ENCODE measurements around the gene LORICRIN. TPM values are rescaled to one million over a fixed set of nuclear protein-coding genes. Genes with fewer than 3 reads are reported as not detected.

Gene LORICRIN
- total RNA-seq, 1 donor from 2014 or later = not detected

DNA sequence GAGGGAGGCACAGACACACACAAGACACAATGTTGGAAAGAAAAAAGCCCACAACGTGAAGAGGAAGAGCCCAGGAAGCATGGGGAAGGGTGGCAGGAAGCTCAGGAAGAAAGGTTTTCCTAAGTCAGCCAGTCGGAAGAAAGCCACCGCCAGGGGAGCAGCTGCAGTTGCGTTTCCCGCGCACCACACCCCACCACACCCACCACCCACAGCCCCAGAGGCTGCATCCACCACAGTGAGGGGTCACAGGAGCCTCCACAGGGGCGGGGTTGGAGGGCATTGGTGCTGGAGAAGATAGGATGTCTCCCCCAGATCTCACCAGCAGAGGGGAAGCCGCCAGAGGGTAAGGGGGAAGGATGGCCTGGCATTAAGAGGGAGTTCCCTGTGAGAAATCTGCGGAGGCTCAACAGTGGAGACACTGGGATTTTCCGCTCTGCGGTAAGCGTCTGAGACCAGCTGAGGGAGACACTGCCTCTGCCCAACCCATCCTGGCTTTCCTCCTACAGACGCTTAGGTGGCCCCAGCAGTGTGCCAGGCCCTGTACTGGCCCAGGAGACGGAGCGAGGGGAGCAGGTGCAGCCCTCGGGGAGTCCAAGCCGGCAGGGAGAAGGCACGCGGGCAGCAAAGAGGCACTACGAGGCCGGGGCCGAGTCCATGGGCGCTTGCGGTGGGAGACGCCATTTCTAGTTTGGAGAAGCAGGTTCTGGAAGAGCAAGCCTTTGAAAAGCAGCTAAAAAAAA, 33.4 kb downstream of the LORICRIN start:
- no peaks in the 10 kb centered on the region for H3K36me3 ChIP-seq
- H3K4me3 ChIP-seq = no peak overlapping the region
- DNase-seq (ENCODE audit: low spot score in 2 of 2) = no peak
- no peak overlapping the region for H3K27ac ChIP-seq
- intact Hi-C loops (cut with DNase I) = no loop called here
- no peaks in the 10 kb centered on the region for H3K9me3 ChIP-seq
- H3K4me1 ChIP-seq = no peaks in the 10 kb centered on the region
- H3K27me3 ChIP-seq = no peaks in the 10 kb centered on the region
- TF ChIP-seq, protein P1, sequence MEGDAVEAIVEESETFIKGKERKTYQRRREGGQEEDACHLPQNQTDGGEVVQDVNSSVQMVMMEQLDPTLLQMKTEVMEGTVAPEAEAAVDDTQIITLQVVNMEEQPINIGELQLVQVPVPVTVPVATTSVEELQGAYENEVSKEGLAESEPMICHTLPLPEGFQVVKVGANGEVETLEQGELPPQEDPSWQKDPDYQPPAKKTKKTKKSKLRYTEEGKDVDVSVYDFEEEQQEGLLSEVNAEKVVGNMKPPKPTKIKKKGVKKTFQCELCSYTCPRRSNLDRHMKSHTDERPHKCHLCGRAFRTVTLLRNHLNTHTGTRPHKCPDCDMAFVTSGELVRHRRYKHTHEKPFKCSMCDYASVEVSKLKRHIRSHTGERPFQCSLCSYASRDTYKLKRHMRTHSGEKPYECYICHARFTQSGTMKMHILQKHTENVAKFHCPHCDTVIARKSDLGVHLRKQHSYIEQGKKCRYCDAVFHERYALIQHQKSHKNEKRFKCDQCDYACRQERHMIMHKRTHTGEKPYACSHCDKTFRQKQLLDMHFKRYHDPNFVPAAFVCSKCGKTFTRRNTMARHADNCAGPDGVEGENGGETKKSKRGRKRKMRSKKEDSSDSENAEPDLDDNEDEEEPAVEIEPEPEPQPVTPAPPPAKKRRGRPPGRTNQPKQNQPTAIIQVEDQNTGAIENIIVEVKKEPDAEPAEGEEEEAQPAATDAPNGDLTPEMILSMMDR (IDR thresholded peaks at IDR 0.05) = no peak

DNA sequence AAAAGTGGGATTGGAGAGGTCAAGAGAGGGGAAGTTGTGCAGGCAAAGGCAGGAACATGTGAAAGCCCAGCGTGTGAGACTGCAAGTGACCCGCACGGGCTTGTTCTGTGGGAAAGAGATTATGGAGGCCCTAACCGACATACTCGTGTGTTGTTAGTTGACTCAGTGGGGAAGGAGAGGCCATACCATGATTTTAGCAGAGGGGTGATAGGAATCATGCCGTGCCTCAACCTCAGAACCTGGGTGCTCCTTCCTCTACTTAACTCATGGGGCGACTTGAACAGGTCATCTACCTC, 33.9 kb downstream of the LORICRIN start:
- no peak overlapping the region for H3K4me3 ChIP-seq
- TF ChIP-seq, protein P1 (IDR thresholded peaks at IDR 0.05) = no peak
- no peaks in the 10 kb centered on the region for H3K9me3 ChIP-seq
- intact Hi-C loops (cut with DNase I) = no loop called here
- no peak overlapping the region for H3K27ac ChIP-seq
- no peak for DNase-seq (ENCODE audit: low spot score in 2 of 2)
- H3K36me3 ChIP-seq = no peaks in the 10 kb centered on the region
- no peaks in the 10 kb centered on the region for H3K27me3 ChIP-seq
- H3K4me1 ChIP-seq = no peaks in the 10 kb centered on the region

DNA sequence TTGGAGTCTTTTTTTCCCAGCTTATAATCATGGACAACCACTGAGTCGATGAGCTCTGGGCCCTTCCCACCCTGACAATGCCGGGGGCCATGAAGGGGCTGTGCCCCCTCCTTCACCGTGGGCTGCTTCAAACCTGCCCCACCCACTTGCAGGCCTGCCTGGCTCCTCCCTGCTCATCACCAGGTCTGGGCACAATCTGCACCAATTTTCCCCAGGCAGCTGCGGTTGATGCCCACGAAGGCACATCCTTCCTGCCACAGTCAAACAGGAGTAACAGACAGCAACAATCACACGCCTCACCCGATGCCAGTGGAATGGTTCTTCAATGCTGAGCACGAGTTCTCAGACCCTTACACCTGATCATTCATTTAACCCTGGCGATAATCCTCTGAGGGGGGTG, 34.4 kb downstream of the LORICRIN start:
- Histone ChIP-seq H3K27ac (no peak overlapping the region), H3K4me3 (no peak overlapping the region), H3K36me3 (no peaks in the 10 kb centered on the region), H3K4me1 (no peaks in the 10 kb centered on the region), H3K27me3 (no peaks in the 10 kb centered on the region), H3K9me3 (no peaks in the 10 kb centered on the region)
- TF ChIP-seq, protein P1 (IDR thresholded peaks at IDR 0.05) = no peak
- intact Hi-C loops (cut with DNase I) = no loop called here
- no peak for DNase-seq (ENCODE audit: low spot score in 2 of 2)

DNA sequence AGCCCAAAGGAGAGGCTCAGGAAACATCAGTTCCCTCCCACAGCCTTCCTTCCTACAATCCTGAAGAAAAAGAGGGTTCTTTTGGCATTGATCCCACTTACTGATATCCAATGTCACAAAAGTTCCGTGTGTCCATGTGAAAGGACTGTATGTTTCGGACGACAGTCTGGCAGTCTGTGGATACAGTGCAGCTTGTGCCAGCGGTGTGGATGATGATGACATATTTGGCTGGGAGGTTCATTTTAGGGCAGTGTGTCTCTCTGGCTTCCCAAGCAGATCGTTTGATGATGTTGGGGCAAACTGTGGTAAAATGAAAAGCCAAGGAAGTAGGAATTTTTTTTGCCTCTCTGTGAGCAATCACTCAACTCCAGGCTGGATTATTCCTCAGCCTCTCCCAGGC, 42.8 kb downstream of the LORICRIN start:
- H3K4me3 ChIP-seq = no peak overlapping the region
- no peaks in the 10 kb centered on the region for H3K9me3 ChIP-seq
- intact Hi-C loops (cut with DNase I) = no loop called here
- no peaks in the 10 kb centered on the region for H3K27me3 ChIP-seq
- no peaks in the 10 kb centered on the region for H3K4me1 ChIP-seq
- no peak for DNase-seq (ENCODE audit: low spot score in 2 of 2)
- TF ChIP-seq, protein P1 (IDR thresholded peaks at IDR 0.05) = no peak
- no peaks in the 10 kb centered on the region for H3K36me3 ChIP-seq
- no peak overlapping the region for H3K27ac ChIP-seq

DNA sequence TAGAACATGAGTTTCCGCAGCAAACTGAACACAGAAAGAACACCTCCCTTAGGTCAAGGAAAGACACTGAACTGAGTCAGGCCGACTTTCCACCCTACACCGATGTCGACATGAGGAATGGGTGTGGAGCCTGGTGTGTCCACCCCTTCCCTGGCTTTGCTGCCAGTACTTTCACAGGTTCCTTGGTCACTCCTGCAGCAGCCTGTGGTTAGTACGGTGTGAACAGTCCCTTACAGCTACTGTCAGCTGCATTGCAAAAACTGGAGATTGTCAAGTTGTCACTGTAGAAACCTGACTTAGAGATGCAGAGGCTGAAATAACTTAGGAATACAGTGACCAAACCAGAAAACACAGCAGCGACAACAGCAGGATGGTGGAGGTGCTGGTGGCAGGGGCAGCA, 46.2 kb downstream of the LORICRIN start:
- no peak overlapping the region for H3K4me3 ChIP-seq
- no peaks in the 10 kb centered on the region for H3K27me3 ChIP-seq
- no peak overlapping the region for H3K27ac ChIP-seq
- no peaks in the 10 kb centered on the region for H3K36me3 ChIP-seq
- intact Hi-C loops (cut with DNase I) = no loop called here
- no peaks in the 10 kb centered on the region for H3K9me3 ChIP-seq
- no peaks in the 10 kb centered on the region for H3K4me1 ChIP-seq
- TF ChIP-seq, protein P1 (IDR thresholded peaks at IDR 0.05) = no peak
- DNase-seq (ENCODE audit: low spot score in 2 of 2) = no peak

All from ascending aorta (tissue), 2 donors.